Activated CD8-positive, alpha-beta T cell treated with anti-CD3 and anti-CD28 coated beads, Interleukin-2, amount 10 ng/mL, durations not matched to agents 7 days and 5 days (primary cell): ENCODE results near the gene SPRING1. TPM values are rescaled to one million over a fixed set of nuclear protein-coding genes. Genes with fewer than 3 reads are reported as not detected.
A peak's percentile ranks its signal among the peaks of the same experiment; 100 is the strongest.

ENCODE experiments used
- ATAC-seq: fragments of 150-1000 bp; cut with Tn5 transposase; one replicate; pipeline ENCODE4 v1.10.0; 2021; ENCODE audit warnings: moderate library complexity
- CTCF ChIA-PET: fragments of 350-600 bp; sonication (Branson Sonifier 250); formaldehyde crosslinking; loops from one replicate; lab custom pipeline; 2021; ENCODE audit warnings: antibody characterized with exemption; lab: Charles Lee
- POLR2A ChIA-PET: fragments of 350-600 bp; sonication (Branson Sonifier 250); formaldehyde crosslinking; loops from one replicate; lab custom pipeline; 2021; ENCODE audit warnings: antibody characterized with exemption; lab: Charles Lee
- DNase-seq: peaks from one replicate; pipeline ENCODE4 v3.0.0-alpha.2; 2020
- H3K27ac Mint-ChIP-seq: one replicate; pipeline ENCODE4 v1.8.0; 2021; ENCODE audit warnings: mild to moderate bottlenecking, mixed read lengths
- H3K27me3 Mint-ChIP-seq: one replicate; pipeline ENCODE4 v1.8.0; 2021; ENCODE audit warnings: low read depth, mixed read lengths
- H3K36me3 Mint-ChIP-seq: one replicate; pipeline ENCODE4 v1.8.0; 2021; ENCODE audit warnings: low read depth, mixed read lengths
- H3K4me1 Mint-ChIP-seq: one replicate; pipeline ENCODE4 v1.8.0; 2021; ENCODE audit warnings: low read depth, mixed read lengths
- H3K4me3 Mint-ChIP-seq: one replicate; pipeline ENCODE4 v1.8.0; 2021; ENCODE audit warnings: mild to moderate bottlenecking, mixed read lengths
- H3K9me3 Mint-ChIP-seq: one replicate; pipeline ENCODE4 v1.8.0; 2022; ENCODE audit warnings: mixed read lengths; ENCODE audit not compliant: insufficient read depth
- total RNA-seq, 2 experiments: library from RNA; stranded (reverse); gene quantifications; one replicate each; pipeline ENCODE4 v1.2.3, GENCODE V29; 2021

Gene SPRING1
- total RNA-seq, 2 experiments from 2014 or later: 31.3 to 32.5 TPM

- POLR2A ChIA-PET: no interaction called here
- H3K9me3 Mint-ChIP-seq: no peaks in the 10 kb centered on the region
- H3K27ac Mint-ChIP-seq: no peak overlapping the region
- no peaks in the 10 kb centered on the region for H3K36me3 Mint-ChIP-seq
- DNase-seq: peak; percentile 77
- CTCF ChIA-PET: interaction anchor here (0.6 to 1.9 kb wide), 37 partner anchors 10 to 746 kb away, joined by 3 to 16 read pairs (median 4); partner anchors contain the start of gene HRK
- peaks cover 9% of the 10 kb centered on the region for H3K27me3 Mint-ChIP-seq
- peaks cover 1% of the 10 kb centered on the region for H3K4me1 Mint-ChIP-seq
- H3K4me3 Mint-ChIP-seq: no peak overlapping the region
- peak; percentile 82 for ATAC-seq
These were observed 34.6 kb downstream of the SPRING1 start for GRCh38 chr12:116703214-116703795.

GRCh38 chr12:116701432-116701831 is 36.4 kb downstream of the SPRING1 start:
- no peak overlapping the region for H3K27ac Mint-ChIP-seq
- ATAC-seq (no peak), DNase-seq (no peak)
- no peaks in the 10 kb centered on the region for H3K9me3 Mint-ChIP-seq
- H3K36me3 Mint-ChIP-seq: no peaks in the 10 kb centered on the region
- H3K4me1 Mint-ChIP-seq: peaks cover 1% of the 10 kb centered on the region
- POLR2A ChIA-PET: no interaction called here
- H3K4me3 Mint-ChIP-seq: no peak overlapping the region
- H3K27me3 Mint-ChIP-seq: peaks cover 7% of the 10 kb centered on the region
- CTCF ChIA-PET: interaction anchor here (2.2 to 5.0 kb wide), 3 partner anchors 8 to 419 kb away, joined by 6 to 23 read pairs (median 11); no protein-coding TSS in a partner anchor

GRCh38 chr12:116700066-116700465 is 37.8 kb downstream of the SPRING1 start:
- POLR2A ChIA-PET: no interaction called here

GRCh38 chr12:116698554-116699075 is 39.3 kb downstream of the SPRING1 start:
- peaks cover 4% of the 10 kb centered on the region for H3K4me1 Mint-ChIP-seq
- no peaks in the 10 kb centered on the region for H3K9me3 Mint-ChIP-seq
- no peak for ATAC-seq
- H3K36me3 Mint-ChIP-seq: no peaks in the 10 kb centered on the region
- POLR2A ChIA-PET: no interaction called here
- peaks cover 23% of the 10 kb centered on the region for H3K27me3 Mint-ChIP-seq
- DNase-seq: no peak
- H3K4me3 Mint-ChIP-seq: no peak overlapping the region
- CTCF ChIA-PET: interaction anchor here (0.9 to 5.0 kb wide), 3 partner anchors 11 to 61 kb away, joined by 3 to 23 read pairs (median 4); no protein-coding TSS in a partner anchor
- H3K27ac Mint-ChIP-seq: no peak overlapping the region

More at GRCh38 chr12:116700066-116700465, 37.8 kb downstream of the SPRING1 start:
- Mint-ChIP-seq H3K9me3 (no peaks in the 10 kb centered on the region), H3K27me3 (peaks cover 13% of the 10 kb centered on the region), H3K4me3 (no peak overlapping the region), H3K4me1 (peaks cover 1% of the 10 kb centered on the region), H3K27ac (no peak overlapping the region), H3K36me3 (no peaks in the 10 kb centered on the region)
- ATAC-seq (no peak), DNase-seq (no peak)
- CTCF ChIA-PET: interaction anchor here (0.9 to 5.0 kb wide), 4 partner anchors 8 to 420 kb away, joined by 3 to 23 read pairs (median 8); no protein-coding TSS in a partner anchor

- ChIA-PET CTCF (interaction anchor here (0.8 to 5.0 kb wide), 5 partner anchors 10 to 66 kb away, joined by 3 to 23 read pairs (median 4); no protein-coding TSS in a partner anchor), POLR2A (no interaction called here)
- Mint-ChIP-seq H3K36me3 (no peaks in the 10 kb centered on the region), H3K27me3 (peaks cover 26% of the 10 kb centered on the region), H3K27ac (no peak overlapping the region), H3K9me3 (no peaks in the 10 kb centered on the region), H3K4me1 (peaks cover 4% of the 10 kb centered on the region), H3K4me3 (no peak overlapping the region)
- ATAC-seq: no peak
- DNase-seq: no peak
These were observed 39.8 kb downstream of the SPRING1 start for GRCh38 chr12:116698116-116698515.

GRCh38 chr12:116697716-116698115 is 40.2 kb downstream of the SPRING1 start:
- H3K4me3 Mint-ChIP-seq: no peak overlapping the region
- POLR2A ChIA-PET: no interaction called here
- no peaks in the 10 kb centered on the region for H3K36me3 Mint-ChIP-seq
- CTCF ChIA-PET: interaction anchor here (0.8 to 5.0 kb wide), 5 partner anchors 10 to 66 kb away, joined by 3 to 23 read pairs (median 4); no protein-coding TSS in a partner anchor
- peaks cover 28% of the 10 kb centered on the region for H3K27me3 Mint-ChIP-seq
- DNase-seq (no peak), ATAC-seq (no peak)
- no peak overlapping the region for H3K27ac Mint-ChIP-seq
- H3K9me3 Mint-ChIP-seq: no peaks in the 10 kb centered on the region
- H3K4me1 Mint-ChIP-seq: peaks cover 4% of the 10 kb centered on the region

GRCh38 chr12:116697305-116697704 is 40.6 kb downstream of the SPRING1 start:
- peak; percentile 31 for DNase-seq
- ATAC-seq: no peak
- POLR2A ChIA-PET: no interaction called here
- Mint-ChIP-seq H3K4me3 (no peak overlapping the region), H3K27ac (no peak overlapping the region), H3K36me3 (no peaks in the 10 kb centered on the region), H3K27me3 (peaks cover 28% of the 10 kb centered on the region), H3K4me1 (peaks cover 4% of the 10 kb centered on the region), H3K9me3 (no peaks in the 10 kb centered on the region)
- CTCF ChIA-PET: interaction anchor here (0.8 to 5.0 kb wide), 6 partner anchors 10 to 699 kb away, joined by 3 to 23 read pairs (median 4); no protein-coding TSS in a partner anchor

- Mint-ChIP-seq H3K27me3 (peaks cover 32% of the 10 kb centered on the region), H3K36me3 (no peaks in the 10 kb centered on the region), H3K4me3 (no peak overlapping the region), H3K4me1 (peaks cover 4% of the 10 kb centered on the region), H3K27ac (no peak overlapping the region), H3K9me3 (no peaks in the 10 kb centered on the region)
- POLR2A ChIA-PET: interaction anchor here (0.6 kb wide), 1 partner anchor 326 kb away, joined by 3 read pairs; no protein-coding TSS in a partner anchor
- CTCF ChIA-PET: no interaction called here
- ATAC-seq (no peak), DNase-seq (no peak)
These were observed 42.5 kb downstream of the SPRING1 start for GRCh38 chr12:116695464-116695725.

GRCh38 chr12:116694653-116695463 is 43.0 kb downstream of the SPRING1 start:
- ChIA-PET POLR2A (interaction anchor here (0.6 kb wide), 1 partner anchor 325 kb away, joined by 3 read pairs; no protein-coding TSS in a partner anchor), CTCF (no interaction called here)
- Mint-ChIP-seq H3K27me3 (peaks cover 37% of the 10 kb centered on the region), H3K9me3 (no peaks in the 10 kb centered on the region), H3K4me1 (peaks cover 4% of the 10 kb centered on the region), H3K36me3 (no peaks in the 10 kb centered on the region), H3K27ac (no peak overlapping the region), H3K4me3 (no peak overlapping the region)
- ATAC-seq (no peak), DNase-seq (no peak)

GRCh38 chr12:116693286-116694227 is 44.3 kb downstream of the SPRING1 start:
- H3K27me3 Mint-ChIP-seq: peaks cover 35% of the 10 kb centered on the region
- no peaks in the 10 kb centered on the region for H3K36me3 Mint-ChIP-seq
- DNase-seq: no peak
- ChIA-PET CTCF (interaction anchor here (0.8 to 1.6 kb wide), 3 partner anchors 10 to 20 kb away, joined by 3 to 5 read pairs (median 4); no protein-coding TSS in a partner anchor), POLR2A (no interaction called here)
- H3K27ac Mint-ChIP-seq: no peak overlapping the region
- no peak for ATAC-seq
- H3K4me1 Mint-ChIP-seq: peaks cover 4% of the 10 kb centered on the region
- no peaks in the 10 kb centered on the region for H3K9me3 Mint-ChIP-seq
- H3K4me3 Mint-ChIP-seq: no peak overlapping the region

GRCh38 chr12:116692605-116693004 is 45.3 kb downstream of the SPRING1 start:
- Mint-ChIP-seq H3K36me3 (no peaks in the 10 kb centered on the region), H3K4me3 (no peak overlapping the region), H3K4me1 (peaks cover 4% of the 10 kb centered on the region), H3K27ac (no peak overlapping the region), H3K9me3 (no peaks in the 10 kb centered on the region), H3K27me3 (peaks cover 35% of the 10 kb centered on the region)
- CTCF ChIA-PET: interaction anchor here (1.4 to 2.4 kb wide), 3 partner anchors 8 to 19 kb away, joined by 4 to 6 read pairs (median 5); no protein-coding TSS in a partner anchor
- DNase-seq (no peak), ATAC-seq (no peak)
- POLR2A ChIA-PET: no interaction called here
